Activated naive CD4-positive, alpha-beta T cell treated with anti-CD3 and anti-CD28 coated beads, Interleukin-2, amount 50 U/mL, for 16 hours (primary cell): ENCODE measurements around the gene SMIM13.

ENCODE experiments used
- DNase-seq: peaks from one replicate; pipeline ENCODE4 v3.0.0-alpha.2; 2020

The SMIM13 gene

DNA sequence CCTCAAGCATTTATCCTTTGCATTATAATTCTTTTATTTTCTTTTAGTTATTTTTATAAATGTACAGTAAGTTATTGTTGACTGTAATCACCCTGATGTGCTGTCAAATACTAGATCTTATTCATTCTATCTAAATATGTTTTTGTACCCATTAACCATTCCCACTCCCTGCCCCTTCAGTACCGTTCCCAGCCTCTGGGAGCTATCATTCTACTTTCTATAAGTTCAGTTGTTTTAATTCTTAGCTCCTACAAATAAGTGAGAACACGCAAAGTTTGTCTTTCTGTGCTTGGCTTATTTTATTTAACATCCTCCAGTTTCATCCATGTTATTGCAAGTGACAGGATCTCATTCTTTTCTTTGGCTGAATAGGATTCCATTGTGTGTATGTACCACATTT lies 30.3 kb downstream of the SMIM13 start:
- no peak for DNase-seq

DNA sequence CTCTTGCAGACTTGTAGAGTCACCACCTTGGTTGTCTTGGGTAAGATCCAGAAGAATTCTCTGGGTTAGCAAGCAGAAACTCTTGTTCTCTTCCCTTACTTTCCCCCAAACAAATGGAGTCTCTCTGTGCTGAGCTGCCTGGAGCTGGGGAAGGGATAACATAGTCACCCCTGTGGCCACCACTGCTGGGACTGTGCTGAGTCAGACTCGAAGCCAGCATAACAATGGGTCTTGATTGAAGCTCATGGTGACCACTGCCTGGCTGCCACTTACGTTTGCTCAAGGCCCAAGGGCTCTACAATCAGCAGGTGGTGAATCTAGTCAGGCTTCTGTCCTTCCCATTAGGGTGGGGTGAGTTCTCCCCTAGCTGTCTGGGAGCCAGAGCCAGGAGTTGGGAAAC lies 33.2 kb downstream of the SMIM13 start:
- no peak for DNase-seq

- no peak for DNase-seq
Observed at GRCh38 chr6:11128608-11129007, 35.0 kb downstream of the SMIM13 start.

DNA sequence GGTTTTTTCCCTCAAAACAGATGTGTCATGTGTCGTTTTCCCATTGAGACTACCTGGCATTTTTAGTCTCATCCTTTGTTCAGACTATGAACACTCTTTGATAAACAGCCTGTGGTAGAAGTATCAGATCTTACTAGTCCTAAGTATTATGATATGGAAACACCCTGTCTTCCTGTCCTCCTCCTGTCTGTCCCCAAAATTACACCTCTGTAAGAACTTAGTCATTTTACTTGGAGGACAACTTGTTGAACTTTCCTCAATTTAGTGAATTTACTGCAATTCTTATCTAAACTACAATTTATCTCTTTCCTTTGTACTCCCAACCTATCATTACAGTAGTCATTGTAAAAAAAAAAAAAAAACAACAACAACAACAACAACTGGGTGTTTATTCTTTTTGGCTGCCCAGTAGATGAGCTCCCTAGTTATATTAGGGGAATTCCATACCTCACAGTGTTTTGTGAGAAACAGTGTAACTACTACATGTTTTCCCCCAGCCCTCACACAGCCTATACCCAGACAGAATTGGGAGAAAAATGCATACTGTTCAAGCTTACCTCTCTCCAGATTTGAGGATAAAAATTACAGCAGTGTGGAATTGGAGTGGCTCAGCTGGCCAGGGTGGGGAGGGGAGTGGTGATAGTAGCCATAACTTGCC lies 36.4 kb downstream of the SMIM13 start:
- DNase-seq = no peak

DNA sequence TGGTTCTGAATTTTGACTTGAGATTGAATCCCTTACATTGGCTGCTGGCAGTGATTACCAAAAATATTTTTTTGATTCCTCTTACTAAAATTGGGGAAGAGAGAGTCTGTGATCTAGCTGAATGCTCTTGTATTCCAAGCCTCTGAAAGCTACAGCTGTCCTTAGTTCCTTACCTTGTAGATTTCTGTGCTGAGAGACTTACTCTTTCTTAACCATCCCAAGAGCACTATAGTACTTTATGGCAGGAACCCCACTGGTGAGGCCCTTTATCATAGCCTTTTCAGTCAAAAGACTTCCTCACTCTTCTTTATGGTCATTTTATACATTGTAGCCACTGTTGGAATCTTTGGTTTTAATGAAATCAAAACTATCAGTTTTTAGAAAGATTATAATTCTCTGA lies 37.0 kb downstream of the SMIM13 start:
- DNase-seq = no peak

DNA sequence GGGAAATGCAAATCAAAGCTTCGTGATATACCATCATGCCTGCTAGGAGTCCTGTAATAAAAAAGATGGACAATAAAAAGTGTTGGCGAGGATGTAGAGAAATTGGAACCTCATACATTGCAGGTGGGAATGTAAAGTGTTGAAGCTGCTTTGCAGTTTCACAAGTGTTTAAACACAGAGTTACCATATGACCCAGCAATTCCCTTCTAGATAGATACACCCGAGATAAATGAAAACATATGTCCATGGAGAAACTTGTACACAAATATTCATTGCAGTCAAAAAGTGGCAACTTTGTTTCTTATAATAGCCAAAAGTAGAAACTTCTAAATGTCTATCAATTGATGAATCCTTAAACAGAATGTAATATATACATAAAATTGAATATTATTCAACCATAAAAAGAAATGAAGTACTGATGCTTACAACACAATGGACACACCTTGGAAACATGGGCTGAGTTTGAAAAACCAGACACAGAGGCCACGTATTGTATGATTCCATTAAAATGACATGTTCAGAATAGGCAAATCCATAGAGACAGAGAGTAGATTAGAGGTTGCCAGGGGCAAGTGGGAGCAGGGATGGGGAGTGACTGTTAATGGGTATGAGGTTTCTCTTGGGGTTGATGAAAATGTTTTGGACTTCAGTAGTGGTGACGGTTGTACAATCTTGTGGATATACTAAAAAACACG lies 38.7 kb downstream of the SMIM13 start:
- no peak for DNase-seq

- DNase-seq = no peak
Observed at GRCh38 chr6:11133281-11133680, 39.6 kb downstream of the SMIM13 start.

DNA sequence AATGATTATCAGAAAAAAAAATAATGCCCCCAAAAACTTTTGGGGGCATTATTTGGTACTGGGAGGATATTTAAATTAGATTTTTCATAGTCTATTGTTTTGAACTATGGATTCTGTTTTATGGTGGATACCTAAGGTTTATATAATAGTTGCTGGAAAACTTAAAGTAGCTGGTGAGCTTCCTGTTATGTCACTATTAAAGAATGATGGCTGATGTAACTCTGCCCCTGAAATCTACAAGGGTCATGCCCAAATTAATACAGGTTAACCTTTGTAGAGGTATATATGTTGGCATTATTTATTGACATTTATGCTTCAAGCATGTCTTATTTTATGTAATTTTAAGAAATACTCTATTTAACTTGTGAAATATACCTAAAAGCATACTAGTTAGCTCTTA lies 43.2 kb downstream of the SMIM13 start:
- DNase-seq = no peak

DNA sequence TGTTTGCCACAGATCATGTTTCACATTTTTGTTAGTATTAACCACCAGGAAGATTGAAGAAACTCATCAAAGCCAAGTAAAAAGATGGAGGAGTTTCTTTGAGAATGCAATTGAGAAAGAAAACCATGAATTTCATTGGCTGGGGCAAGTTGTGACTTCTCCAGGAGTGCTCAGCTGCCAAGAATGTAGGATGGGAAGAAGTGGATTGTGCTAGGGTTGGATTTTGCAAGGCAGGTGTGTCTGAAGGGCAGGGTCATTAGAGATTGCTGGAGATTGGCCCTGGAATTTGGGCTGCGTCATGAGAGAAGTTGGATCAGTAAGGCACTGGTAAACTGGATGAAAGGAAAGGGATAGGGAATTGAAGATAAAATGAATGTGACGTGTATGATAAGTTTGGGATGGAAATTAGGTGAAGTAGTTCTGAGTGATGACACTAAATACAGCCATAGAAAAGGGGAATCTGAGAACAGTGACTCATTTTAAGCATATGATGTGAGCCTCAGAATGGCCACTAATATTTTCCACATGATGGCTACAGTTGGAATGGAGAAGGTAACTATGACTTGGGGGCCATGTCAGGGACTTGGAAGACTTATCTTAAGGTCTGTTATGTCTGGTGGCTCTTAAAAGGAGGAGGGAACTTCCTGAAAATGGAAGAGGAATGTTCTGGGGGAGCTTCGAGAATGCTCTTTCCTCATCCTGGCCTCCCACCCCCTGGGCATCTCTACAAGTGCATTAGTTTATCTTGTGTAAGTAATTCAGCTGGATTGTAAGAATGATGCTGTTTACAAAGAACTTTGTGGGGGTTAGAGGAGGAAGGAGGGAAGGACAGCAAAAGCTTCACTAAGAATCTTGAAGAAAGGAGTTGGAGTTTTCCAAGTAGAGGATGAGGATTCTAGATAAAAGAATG lies 45.7 kb downstream of the SMIM13 start:
- DNase-seq = no peak

GRCh38 chr6:11140056-11140455 lies 46.4 kb downstream of the SMIM13 start:
- DNase-seq = no peak

DNA sequence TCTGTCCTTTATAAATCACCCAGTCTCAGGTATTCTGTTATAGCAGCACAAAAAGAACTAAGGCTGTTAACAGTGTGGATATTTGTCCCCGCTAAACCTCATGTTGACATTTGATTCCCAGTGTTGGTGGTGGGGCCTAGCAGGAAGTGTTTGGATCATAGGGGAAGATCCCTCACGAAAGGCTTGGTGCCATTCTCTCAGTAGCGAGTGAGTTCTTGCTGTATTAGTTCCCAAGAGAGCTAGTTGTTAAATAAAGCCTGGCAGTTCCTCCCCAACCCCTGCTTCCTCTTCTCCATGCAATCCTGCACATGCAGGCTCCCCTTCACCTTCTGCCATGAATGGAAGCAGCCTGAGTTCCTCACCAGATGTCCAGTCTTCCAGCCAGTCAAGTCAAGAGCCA lies 47.7 kb downstream of the SMIM13 start:
- no peak for DNase-seq

GRCh38 chr6:11142296-11143027 lies 48.8 kb downstream of the SMIM13 start:
- no peak for DNase-seq

- DNase-seq = no peak
Observed at GRCh38 chr6:11143394-11144371, 50.0 kb downstream of the SMIM13 start.

DNA sequence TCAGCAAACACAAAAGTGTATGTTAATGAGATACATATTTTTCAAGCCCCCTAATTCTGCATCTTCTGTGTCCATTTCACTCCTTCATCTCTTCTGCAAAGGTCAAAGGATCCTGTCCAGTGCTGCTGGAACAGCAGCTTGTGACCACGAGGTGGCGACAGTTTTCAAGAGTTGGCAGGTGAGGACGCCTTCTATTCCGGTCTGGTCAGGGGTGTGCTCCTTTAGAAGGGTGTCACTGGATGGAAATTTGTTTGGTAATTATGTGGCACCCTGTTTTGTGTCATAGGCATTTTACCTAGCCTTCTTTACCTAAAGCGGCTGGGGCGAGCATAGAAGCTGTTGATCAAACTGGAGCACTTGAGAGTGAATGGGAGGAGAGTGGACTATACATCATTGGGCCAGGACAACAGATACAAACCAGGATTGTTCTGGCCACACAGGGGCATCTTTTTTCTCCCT lies 50.8 kb downstream of the SMIM13 start:
- peak; percentile 74 for DNase-seq

GRCh38 chr6:11146117-11146826 lies 52.6 kb downstream of the SMIM13 start:
- DNase-seq = no peak

- DNase-seq = no peak
Observed at GRCh38 chr6:11149551-11149950, 55.9 kb downstream of the SMIM13 start.

- no peak for DNase-seq
Observed at GRCh38 chr6:11151488-11151887, 57.9 kb downstream of the SMIM13 start.

DNA sequence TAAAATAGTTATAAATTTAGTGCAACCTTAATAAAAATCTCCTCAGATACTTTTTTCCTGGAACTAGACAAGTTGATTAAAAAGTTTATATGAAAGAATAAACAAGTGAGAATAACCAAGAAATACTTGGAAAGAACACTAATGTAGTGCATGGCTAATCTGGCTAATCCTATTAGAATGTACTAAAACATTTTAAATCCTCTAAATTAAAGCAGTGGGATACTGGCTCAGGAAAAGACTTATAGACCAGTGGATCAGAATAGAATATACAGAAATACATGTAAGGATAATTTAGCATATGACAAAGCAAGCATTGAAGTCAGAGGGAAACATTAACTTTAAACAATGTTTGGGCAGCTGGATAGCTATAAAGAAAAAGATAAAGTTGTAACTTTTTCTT lies 58.9 kb downstream of the SMIM13 start:
- DNase-seq = no peak

GRCh38 chr6:11153447-11153846 lies 59.8 kb downstream of the SMIM13 start:
- no peak for DNase-seq

DNA sequence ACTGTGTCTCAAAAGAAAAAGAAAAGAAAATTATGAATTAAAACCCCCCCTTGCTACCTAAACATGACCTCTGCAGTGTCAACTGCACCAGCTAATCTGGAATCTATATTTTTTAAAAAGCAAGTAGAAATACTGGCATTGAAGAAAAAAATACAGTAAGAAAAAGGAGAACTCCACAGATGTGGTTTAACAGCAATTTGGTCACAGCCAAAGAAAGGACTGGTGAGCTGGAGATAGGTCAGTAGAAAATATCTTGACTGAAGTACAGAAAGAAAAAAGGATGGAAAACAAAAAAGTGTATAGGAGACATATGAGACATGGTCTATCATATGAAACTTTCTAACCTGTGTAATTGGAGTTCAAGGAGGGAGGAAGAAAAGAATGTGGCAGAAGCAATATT lies 62.0 kb downstream of the SMIM13 start:
- DNase-seq = no peak

DNA sequence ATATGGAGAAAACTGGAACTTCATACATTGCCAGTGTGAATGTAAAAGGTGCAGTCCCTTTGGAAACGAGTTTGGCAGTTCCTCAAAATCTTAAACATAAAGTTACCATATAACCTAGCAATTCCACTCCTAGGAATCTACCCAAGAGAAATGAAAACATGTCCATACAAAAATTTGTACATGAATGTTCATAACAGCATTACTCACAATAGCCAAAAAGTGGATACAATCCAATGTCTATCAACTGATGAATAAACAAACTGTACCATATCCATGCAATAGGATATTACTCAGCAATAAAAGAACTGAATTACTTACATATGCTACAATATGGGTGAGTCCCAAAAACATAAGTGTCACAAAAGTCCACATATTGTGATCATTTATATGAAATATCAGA lies 66.6 kb downstream of the SMIM13 start:
- no peak for DNase-seq
